HEK293 (cell line): ENCODE data around the gene NOTCH3.
A peak's percentile ranks its signal among the peaks of the same experiment; 100 is the strongest.

Experiments used
- BCL11A ChIP-seq: fragments of 450-650 bp; formaldehyde crosslinking; IDR thresholded peaks from 2 replicates; pipeline ENCODE4 v1.5.1; 2016; ENCODE audit warnings: low read depth, missing biosample characterization, missing genetic modification characterization
- EGR2 ChIP-seq: fragments of 450-650 bp; formaldehyde crosslinking; IDR thresholded peaks from 2 replicates; pipeline ENCODE4 v1.5.1; 2016; ENCODE audit warnings: low read depth, missing biosample characterization, missing genetic modification characterization
- HOXA7 ChIP-seq: sonication (generic); formaldehyde crosslinking; IDR thresholded peaks from 2 replicates; pipeline ENCODE4 v1.8.1; 2022; ENCODE audit warnings: missing genetic modification reagents, borderline replicate concordance
- IKZF3 ChIP-seq: fragments of 450-650 bp; IDR thresholded peaks from 2 replicates; pipeline ENCODE4 v1.5.0; 2018; ENCODE audit warnings: missing biosample characterization, mild to moderate bottlenecking, missing genetic modification characterization, moderate library complexity
- KLF7 ChIP-seq: fragments of 450-650 bp; formaldehyde crosslinking; IDR thresholded peaks from 2 replicates; pipeline ENCODE4 v1.5.1; 2016; ENCODE audit warnings: missing biosample characterization, missing genetic modification characterization, borderline replicate concordance
- SCRT1 ChIP-seq: fragments of 450-650 bp; formaldehyde crosslinking; IDR thresholded peaks from 2 replicates; pipeline ENCODE4 v1.5.1; 2016; ENCODE audit warnings: missing biosample characterization, missing genetic modification characterization, borderline replicate concordance
- ZBTB1 ChIP-seq: fragments of 450-650 bp; formaldehyde crosslinking; IDR thresholded peaks from 2 replicates; pipeline ENCODE4 v1.5.1; 2016; ENCODE audit warnings: missing biosample characterization, missing genetic modification characterization
- ZFP37 ChIP-seq: fragments of 450-650 bp; formaldehyde crosslinking; IDR thresholded peaks from 2 replicates; pipeline ENCODE4 v1.5.1; 2016; ENCODE audit warnings: missing biosample characterization, missing genetic modification characterization
- ZNF112 ChIP-seq: fragments of 450-650 bp; formaldehyde crosslinking; IDR thresholded peaks from 2 replicates; pipeline ENCODE4 v1.5.0; 2017; ENCODE audit warnings: missing biosample characterization, missing genetic modification characterization
- ZNF146 ChIP-seq: fragments of 450-650 bp; formaldehyde crosslinking; IDR thresholded peaks from 2 replicates; pipeline ENCODE4 v1.5.1; 2016; ENCODE audit warnings: missing biosample characterization, missing genetic modification characterization
- ZNF2 ChIP-seq: fragments of 450-650 bp; formaldehyde crosslinking; IDR thresholded peaks from 2 replicates; pipeline ENCODE4 v1.5.1; 2016; ENCODE audit warnings: missing biosample characterization, missing genetic modification characterization
- ZNF223 ChIP-seq: fragments of 450-650 bp; formaldehyde crosslinking; IDR thresholded peaks from 2 replicates; pipeline ENCODE4 v1.5.1; 2016; ENCODE audit warnings: missing biosample characterization, missing genetic modification characterization
- ZNF311 ChIP-seq: fragments of 450-650 bp; formaldehyde crosslinking; IDR thresholded peaks from 2 replicates; pipeline ENCODE4 v1.5.1; 2017; ENCODE audit warnings: missing biosample characterization, missing genetic modification characterization, borderline replicate concordance
- ZNF366 ChIP-seq: fragments of 450-650 bp; formaldehyde crosslinking; conservative IDR thresholded peaks from 2 replicates; pipeline ENCODE4 v1.5.1; 2016; ENCODE audit warnings: missing biosample characterization, missing genetic modification characterization
- ZNF391 ChIP-seq: fragments of 450-650 bp; formaldehyde crosslinking; IDR thresholded peaks from 2 replicates; pipeline ENCODE4 v1.5.1; 2016; ENCODE audit warnings: low read depth, missing biosample characterization, missing genetic modification characterization, borderline replicate concordance
- ZNF416 ChIP-seq: fragments of 450-650 bp; formaldehyde crosslinking; IDR thresholded peaks from 2 replicates; pipeline ENCODE4 v1.5.1; 2016; ENCODE audit warnings: missing biosample characterization, missing genetic modification characterization
- ZNF473 ChIP-seq: fragments of 450-650 bp; formaldehyde crosslinking; IDR thresholded peaks from 2 replicates; pipeline ENCODE4 v1.5.1; 2017; ENCODE audit warnings: missing biosample characterization, missing genetic modification characterization
- ZNF501 ChIP-seq: fragments of 450-650 bp; formaldehyde crosslinking; IDR thresholded peaks from 2 replicates; pipeline ENCODE4 v1.5.1; 2016; ENCODE audit warnings: missing biosample characterization, missing genetic modification characterization
- ZNF529 ChIP-seq: fragments of 450-650 bp; formaldehyde crosslinking; IDR thresholded peaks from 2 replicates; pipeline ENCODE4 v1.5.1; 2017; ENCODE audit warnings: missing genetic modification characterization, missing biosample characterization; ENCODE audit not compliant: insufficient replicate concordance
- ZNF600 ChIP-seq: fragments of 450-650 bp; formaldehyde crosslinking; IDR thresholded peaks from 2 replicates; pipeline ENCODE4 v1.5.1; 2016; ENCODE audit warnings: missing biosample characterization, missing genetic modification characterization
- ZNF629 ChIP-seq: fragments of 450-650 bp; formaldehyde crosslinking; IDR thresholded peaks from 2 replicates; pipeline ENCODE4 v1.5.1; 2017; ENCODE audit warnings: missing biosample characterization, missing genetic modification characterization
- ZNF654 ChIP-seq: fragments of 450-650 bp; formaldehyde crosslinking; IDR thresholded peaks from 2 replicates; pipeline ENCODE4 v1.5.1; 2016; ENCODE audit warnings: low read depth, missing biosample characterization, missing genetic modification characterization
- ZNF660 ChIP-seq: fragments of 450-650 bp; IDR thresholded peaks from 2 replicates; pipeline ENCODE4 v1.5.1; 2018; ENCODE audit warnings: missing biosample characterization, mild to moderate bottlenecking, missing genetic modification characterization
- ZNF670 ChIP-seq: fragments of 450-650 bp; formaldehyde crosslinking; IDR thresholded peaks from 2 replicates; pipeline ENCODE4 v1.5.1; 2016; ENCODE audit warnings: missing biosample characterization, missing genetic modification characterization, low read depth
- ZNF792 ChIP-seq: fragments of 450-650 bp; formaldehyde crosslinking; IDR thresholded peaks from 2 replicates; pipeline ENCODE4 v1.5.1; 2016; ENCODE audit warnings: missing biosample characterization, missing genetic modification characterization
- TF ChIP-seq, protein P1 (sequence below): fragments of 450-650 bp; formaldehyde crosslinking; IDR thresholded peaks from 2 replicates; pipeline ENCODE4 v1.5.1; 2016; ENCODE audit warnings: missing biosample characterization, missing genetic modification characterization
- TF ChIP-seq, protein P2 (sequence below): fragments of 450-650 bp; formaldehyde crosslinking; IDR thresholded peaks from 2 replicates; pipeline ENCODE4 v1.5.1; 2016; ENCODE audit warnings: missing biosample characterization, missing genetic modification characterization
- TF ChIP-seq, protein P3 (sequence below): fragments of 450-650 bp; formaldehyde crosslinking; IDR thresholded peaks from 2 replicates; pipeline ENCODE4 v1.5.1; 2016; ENCODE audit warnings: missing biosample characterization, missing genetic modification characterization, borderline replicate concordance
- TF ChIP-seq, protein P4 (sequence below): fragments of 450-650 bp; formaldehyde crosslinking; IDR thresholded peaks from 2 replicates; pipeline ENCODE4 v1.5.1; 2016; ENCODE audit warnings: missing biosample characterization, missing genetic modification characterization
- TF ChIP-seq, protein P5 (sequence below): fragments of 450-650 bp; formaldehyde crosslinking; IDR thresholded peaks from 2 replicates; pipeline ENCODE4 v1.5.1; 2016; ENCODE audit warnings: missing biosample characterization, missing genetic modification characterization
- TF ChIP-seq, protein P6 (sequence below): fragments of 450-650 bp; formaldehyde crosslinking; IDR thresholded peaks from 2 replicates; pipeline ENCODE4; 2016; ENCODE audit warnings: missing biosample characterization, missing genetic modification characterization

NOTCH3 gene

DNA sequence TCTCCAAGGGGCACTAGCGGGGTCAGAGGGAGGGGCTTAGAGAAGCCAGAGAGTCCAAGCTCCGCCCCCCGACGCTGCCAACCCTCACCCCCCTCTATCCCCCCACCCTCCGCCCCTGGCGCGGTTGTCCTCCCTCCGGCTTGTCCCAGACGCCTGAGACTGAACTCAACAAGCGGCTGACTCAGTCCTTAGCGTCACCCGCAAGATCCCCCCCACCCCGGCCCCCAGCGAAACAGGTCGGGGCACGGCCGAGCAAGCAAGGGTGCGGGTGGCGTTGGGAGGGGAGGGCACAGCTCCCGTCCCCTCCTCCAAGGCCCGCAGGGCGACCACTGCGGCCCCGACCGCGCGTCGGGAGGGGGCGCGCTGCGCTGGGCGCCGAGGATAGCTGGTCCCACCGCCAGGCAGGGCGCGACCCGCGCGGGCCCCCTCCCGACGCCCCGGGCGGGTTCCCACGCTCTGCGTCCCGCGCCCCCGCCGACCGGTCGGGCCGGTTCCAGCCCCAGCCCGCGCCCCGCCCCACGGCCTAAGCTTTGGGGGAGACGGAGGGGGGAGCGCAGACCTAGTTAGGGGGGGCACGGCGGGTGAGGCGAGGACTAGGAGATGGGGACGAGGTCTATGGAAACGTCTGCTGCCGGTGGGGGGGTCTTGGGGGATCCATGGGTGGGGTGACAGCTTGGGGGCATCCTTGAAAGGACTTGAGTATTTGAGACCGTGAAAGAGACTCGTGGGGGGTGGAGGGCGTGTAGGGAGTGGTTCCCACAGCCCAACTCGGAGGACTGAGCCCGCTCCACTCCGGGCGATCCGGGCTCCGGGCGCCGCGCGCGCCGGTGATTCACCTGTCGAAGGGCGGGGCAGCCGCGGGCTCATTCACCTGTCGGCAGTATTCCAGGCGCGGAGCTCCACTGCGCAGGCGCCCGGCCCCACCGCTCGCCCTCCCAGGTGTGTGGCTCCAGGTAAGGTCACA is 5.1 kb downstream of the NOTCH3 start (continued):
- TF ChIP-seq BCL11A (no peak), ZNF670 (tag by site-specific recombination) (no peak), ZNF223 (tag by site-specific recombination) (no peak), ZNF529 (tag by site-specific recombination) (no peak), SCRT1 (peak; percentile 33; the same call in 1 of the 2 replicates), ZNF311 (tag by site-specific recombination) (no peak), ZNF792 (tag by site-specific recombination) (no peak), ZFP37 (no peak), ZNF416 (tag by site-specific recombination) (no peak), EGR2 (tag by site-specific recombination) (no peak), IKZF3 (tag by site-specific recombination) (no peak), ZNF2 (tag by site-specific recombination) (no peak), ZNF629 (tag by site-specific recombination) (no peak), ZNF146 (no peak), ZNF112 (tag by site-specific recombination) (no peak), ZNF473 (tag by site-specific recombination) (no peak), ZNF366 (tag by site-specific recombination) (no peak), ZBTB1 (tag by site-specific recombination) (no peak), HOXA7 (no peak), ZNF600 (tag by site-specific recombination) (no peak), ZNF654 (no peak), ZNF501 (tag by site-specific recombination) (no peak), ZNF391 (no peak), ZNF660 (tag by site-specific recombination) (no peak), KLF7 (tag by site-specific recombination) (peak; percentile 53; the same call in 1 of the 2 replicates)
- TF ChIP-seq, protein P1, sequence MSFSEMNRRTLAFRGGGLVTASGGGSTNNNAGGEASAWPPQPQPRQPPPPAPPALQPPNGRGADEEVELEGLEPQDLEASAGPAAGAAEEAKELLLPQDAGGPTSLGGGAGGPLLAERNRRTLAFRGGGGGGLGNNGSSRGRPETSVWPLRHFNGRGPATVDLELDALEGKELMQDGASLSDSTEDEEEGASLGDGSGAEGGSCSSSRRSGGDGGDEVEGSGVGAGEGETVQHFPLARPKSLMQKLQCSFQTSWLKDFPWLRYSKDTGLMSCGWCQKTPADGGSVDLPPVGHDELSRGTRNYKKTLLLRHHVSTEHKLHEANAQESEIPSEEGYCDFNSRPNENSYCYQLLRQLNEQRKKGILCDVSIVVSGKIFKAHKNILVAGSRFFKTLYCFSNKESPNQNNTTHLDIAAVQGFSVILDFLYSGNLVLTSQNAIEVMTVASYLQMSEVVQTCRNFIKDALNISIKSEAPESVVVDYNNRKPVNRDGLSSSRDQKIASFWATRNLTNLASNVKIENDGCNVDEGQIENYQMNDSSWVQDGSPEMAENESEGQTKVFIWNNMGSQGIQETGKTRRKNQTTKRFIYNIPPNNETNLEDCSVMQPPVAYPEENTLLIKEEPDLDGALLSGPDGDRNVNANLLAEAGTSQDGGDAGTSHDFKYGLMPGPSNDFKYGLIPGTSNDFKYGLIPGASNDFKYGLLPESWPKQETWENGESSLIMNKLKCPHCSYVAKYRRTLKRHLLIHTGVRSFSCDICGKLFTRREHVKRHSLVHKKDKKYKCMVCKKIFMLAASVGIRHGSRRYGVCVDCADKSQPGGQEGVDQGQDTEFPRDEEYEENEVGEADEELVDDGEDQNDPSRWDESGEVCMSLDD (tag by site-specific recombination) = 0 out of 2 replicates have a peak, but pooled peaks have one; percentile 34
- TF ChIP-seq, protein P2, sequence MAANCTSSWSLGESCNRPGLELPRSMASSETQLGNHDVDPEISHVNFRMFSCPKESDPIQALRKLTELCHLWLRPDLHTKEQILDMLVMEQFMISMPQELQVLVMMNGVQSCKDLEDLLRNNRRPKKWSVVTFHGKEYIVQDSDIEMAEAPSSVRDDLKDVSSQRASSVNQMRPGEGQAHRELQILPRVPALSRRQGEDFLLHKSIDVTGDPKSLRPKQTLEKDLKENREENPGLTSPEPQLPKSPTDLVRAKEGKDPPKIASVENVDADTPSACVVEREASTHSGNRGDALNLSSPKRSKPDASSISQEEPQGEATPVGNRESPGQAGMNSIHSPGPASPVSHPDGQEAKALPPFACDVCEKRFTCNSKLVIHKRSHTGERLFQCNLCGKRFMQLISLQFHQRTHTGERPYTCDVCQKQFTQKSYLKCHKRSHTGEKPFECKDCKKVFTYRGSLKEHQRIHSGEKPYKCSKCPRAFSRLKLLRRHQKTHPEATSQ = no peak
- TF ChIP-seq, protein P3, sequence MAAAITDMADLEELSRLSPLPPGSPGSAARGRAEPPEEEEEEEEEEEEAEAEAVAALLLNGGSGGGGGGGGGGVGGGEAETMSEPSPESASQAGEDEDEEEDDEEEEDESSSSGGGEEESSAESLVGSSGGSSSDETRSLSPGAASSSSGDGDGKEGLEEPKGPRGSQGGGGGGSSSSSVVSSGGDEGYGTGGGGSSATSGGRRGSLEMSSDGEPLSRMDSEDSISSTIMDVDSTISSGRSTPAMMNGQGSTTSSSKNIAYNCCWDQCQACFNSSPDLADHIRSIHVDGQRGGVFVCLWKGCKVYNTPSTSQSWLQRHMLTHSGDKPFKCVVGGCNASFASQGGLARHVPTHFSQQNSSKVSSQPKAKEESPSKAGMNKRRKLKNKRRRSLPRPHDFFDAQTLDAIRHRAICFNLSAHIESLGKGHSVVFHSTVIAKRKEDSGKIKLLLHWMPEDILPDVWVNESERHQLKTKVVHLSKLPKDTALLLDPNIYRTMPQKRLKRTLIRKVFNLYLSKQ (tag by site-specific recombination) = no peak
- TF ChIP-seq, protein P4, sequence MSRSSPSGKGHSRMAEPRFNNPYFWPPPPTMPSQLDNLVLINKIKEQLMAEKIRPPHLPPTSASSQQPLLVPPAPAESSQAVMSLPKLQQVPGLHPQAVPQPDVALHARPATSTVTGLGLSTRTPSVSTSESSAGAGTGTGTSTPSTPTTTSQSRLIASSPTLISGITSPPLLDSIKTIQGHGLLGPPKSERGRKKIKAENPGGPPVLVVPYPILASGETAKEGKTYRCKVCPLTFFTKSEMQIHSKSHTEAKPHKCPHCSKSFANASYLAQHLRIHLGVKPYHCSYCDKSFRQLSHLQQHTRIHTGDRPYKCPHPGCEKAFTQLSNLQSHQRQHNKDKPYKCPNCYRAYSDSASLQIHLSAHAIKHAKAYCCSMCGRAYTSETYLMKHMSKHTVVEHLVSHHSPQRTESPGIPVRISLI (tag by site-specific recombination) = no peak
- TF ChIP-seq, protein P5, sequence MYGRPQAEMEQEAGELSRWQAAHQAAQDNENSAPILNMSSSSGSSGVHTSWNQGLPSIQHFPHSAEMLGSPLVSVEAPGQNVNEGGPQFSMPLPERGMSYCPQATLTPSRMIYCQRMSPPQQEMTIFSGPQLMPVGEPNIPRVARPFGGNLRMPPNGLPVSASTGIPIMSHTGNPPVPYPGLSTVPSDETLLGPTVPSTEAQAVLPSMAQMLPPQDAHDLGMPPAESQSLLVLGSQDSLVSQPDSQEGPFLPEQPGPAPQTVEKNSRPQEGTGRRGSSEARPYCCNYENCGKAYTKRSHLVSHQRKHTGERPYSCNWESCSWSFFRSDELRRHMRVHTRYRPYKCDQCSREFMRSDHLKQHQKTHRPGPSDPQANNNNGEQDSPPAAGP (tag by site-specific recombination) = peak; percentile 91
- TF ChIP-seq, protein P6, sequence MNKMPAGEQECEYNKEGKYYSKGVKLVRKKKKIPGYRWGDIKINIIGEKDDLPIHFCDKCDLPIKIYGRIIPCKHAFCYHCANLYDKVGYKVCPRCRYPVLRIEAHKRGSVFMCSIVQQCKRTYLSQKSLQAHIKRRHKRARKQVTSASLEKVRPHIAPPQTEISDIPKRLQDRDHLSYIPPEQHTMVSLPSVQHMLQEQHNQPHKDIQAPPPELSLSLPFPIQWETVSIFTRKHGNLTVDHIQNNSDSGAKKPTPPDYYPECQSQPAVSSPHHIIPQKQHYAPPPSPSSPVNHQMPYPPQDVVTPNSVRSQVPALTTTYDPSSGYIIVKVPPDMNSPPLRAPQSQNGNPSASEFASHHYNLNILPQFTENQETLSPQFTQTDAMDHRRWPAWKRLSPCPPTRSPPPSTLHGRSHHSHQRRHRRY = no peak
